SU-DHL-6 (cell line): ENCODE results near the gene BTBD16.

Experiments
- CTCF ChIP-seq: fragments of 200-600 bp; sonication (generic); IDR thresholded peaks from one replicate; pipeline ENCODE4 v1.5.1; 2017; ENCODE audit warnings: antibody characterized with exemption, mild to moderate bottlenecking, low read length, moderate library complexity; ENCODE audit not compliant: insufficient read depth, poor library complexity, severe bottlenecking
- EZH2phosphoT487 ChIP-seq: fragments of 200-600 bp; sonication (generic), shearing (Covaris generic); conservative IDR thresholded peaks from 2 replicates; pipeline ENCODE4 v1.6.1; 2018; ENCODE audit warnings: mild to moderate bottlenecking, antibody characterized with exemption, low read length, moderate library complexity, mixed read lengths

GRCh38 chr10:122291739-122292138, 20.6 kb downstream of the BTBD16 start:
- no peak for TF ChIP-seq CTCF
- TF ChIP-seq EZH2phosphoT487 = no peak
